T-helper 17 cell (primary cell): ENCODE results near the gene ANKRD24. TPM values are rescaled to one million over a fixed set of nuclear protein-coding genes. Genes with fewer than 3 reads are reported as not detected.
"Not testable (repeated sequence)": the region's sequence is repeated elsewhere in the genome, so short reads cannot be mapped to it uniquely, and the experiment has no call there.

Experiments used
- ATAC-seq: fragments of 150-1000 bp; cut with Tn5 transposase; 2 replicates; pipeline ENCODE4 v1.10.0; 2021; ENCODE audit warnings: mild to moderate bottlenecking, moderate library complexity
- DNase-seq, 3 donors: peaks; one replicate each; pipeline versions ENCODE4 v3.0.0 to v3.0.0-alpha.2; 2020 to 2021
- H3K9me3 ChIP-seq: one replicate; pipeline ENCODE4 v1.7.0; 2013; ENCODE audit warnings: low read length, mild to moderate bottlenecking; ENCODE audit not compliant: control insufficient read depth, poor library complexity, severe bottlenecking
- H3K27ac Mint-ChIP-seq: one replicate; pipeline ENCODE4 v1.8.0; 2022; ENCODE audit warnings: mild to moderate bottlenecking, moderate library complexity, mixed read lengths
- H3K27me3 Mint-ChIP-seq: one replicate; pipeline ENCODE4 v1.8.0; 2022; ENCODE audit warnings: mixed read lengths
- H3K36me3 Mint-ChIP-seq: one replicate; pipeline ENCODE4 v1.8.0; 2022; ENCODE audit warnings: low read depth, mixed read lengths
- H3K4me1 Mint-ChIP-seq: one replicate; pipeline ENCODE4 v1.8.0; 2022; ENCODE audit warnings: mild to moderate bottlenecking, mixed read lengths
- H3K4me3 Mint-ChIP-seq: one replicate; pipeline ENCODE4 v1.8.0; 2022; ENCODE audit warnings: mild to moderate bottlenecking, moderate library complexity, mixed read lengths
- total RNA-seq, 4 donors: library from RNA in 2 of 4; stranded (reverse) in 2 of 4; gene quantifications; one replicate each; pipeline ENCODE4 v1.2.3 and lab custom pipeline; 2022 to 2026

ANKRD24 gene
- under 1 TPM; 0.75 to 0.91 TPM for total RNA-seq
- total RNA-seq (lab: John Stamatoyannopoulos, UW) = 0.46 to 0.90 reads per million in 2 donors

- ATAC-seq = peak; percentile 88
These were observed at the start of gene ANKRD24, which contains the start of gene SIRT6 for GRCh38 chr19:4182084-4182810. Gene ANKRD24 (plus strand): TSS chr19:4182689. CDS start chr19:4186426, 3,737 bp downstream. Gene SIRT6 (minus strand): TSS chr19:4182563. CDS start chr19:4182539, 24 bp downstream.

GRCh38 chr19:4134351-4134750, 48.1 kb upstream of the ANKRD24 start:
- Mint-ChIP-seq H3K27me3 (peaks cover 6% of the 10 kb centered on the region), H3K4me3 (no peak overlapping the region), H3K4me1 (peaks cover under 1% of the 10 kb centered on the region), H3K27ac (no peak overlapping the region), H3K36me3 (no peaks in the 10 kb centered on the region)
- ATAC-seq (no peak), DNase-seq (no peak)
- H3K9me3 ChIP-seq = no peaks in the 10 kb centered on the region

More at GRCh38 chr19:4182084-4182810, at the start of gene ANKRD24, which contains the start of gene SIRT6:
- H3K36me3 Mint-ChIP-seq = peaks cover 3% of the 10 kb centered on the region
- no peaks in the 10 kb centered on the region for H3K9me3 ChIP-seq
- peak within 1 kb of the TSS; percentile 97 for H3K27ac Mint-ChIP-seq
- peak within 1 kb of the TSS; percentile 99 for H3K4me3 Mint-ChIP-seq
- no peaks in the 10 kb centered on the region for H3K27me3 Mint-ChIP-seq
- DNase-seq = peak; percentile 93 to 95 (median 93)
- peaks cover 35% of the 10 kb centered on the region for H3K4me1 Mint-ChIP-seq

- not testable (repeated sequence) for H3K27me3 Mint-ChIP-seq, DNase-seq, H3K36me3 Mint-ChIP-seq, H3K4me1 Mint-ChIP-seq, H3K27ac Mint-ChIP-seq, H3K9me3 ChIP-seq, H3K4me3 Mint-ChIP-seq, ATAC-seq
These were observed 47.1 kb upstream of the ANKRD24 start for GRCh38 chr19:4135386-4135785.

GRCh38 chr19:4136680-4137088, 45.8 kb upstream of the ANKRD24 start:
- Mint-ChIP-seq H3K36me3 (no peaks in the 10 kb centered on the region), H3K4me1 (peaks cover 8% of the 10 kb centered on the region), H3K27me3 (no peaks in the 10 kb centered on the region), H3K27ac (no peak overlapping the region), H3K4me3 (no peak overlapping the region)
- ATAC-seq = no peak
- no peaks in the 10 kb centered on the region for H3K9me3 ChIP-seq
- no peak for DNase-seq

- ATAC-seq (no peak), DNase-seq (no peak)
- H3K27me3 Mint-ChIP-seq = no peaks in the 10 kb centered on the region
- H3K4me3 Mint-ChIP-seq = no peak overlapping the region
- H3K9me3 ChIP-seq = no peaks in the 10 kb centered on the region
- no peaks in the 10 kb centered on the region for H3K36me3 Mint-ChIP-seq
- no peak overlapping the region for H3K27ac Mint-ChIP-seq
- peaks cover 8% of the 10 kb centered on the region for H3K4me1 Mint-ChIP-seq
These were observed 44.0 kb upstream of the ANKRD24 start for GRCh38 chr19:4138445-4138844.

- Mint-ChIP-seq H3K4me1 (peaks cover 8% of the 10 kb centered on the region), H3K27me3 (peaks cover 13% of the 10 kb centered on the region), H3K36me3 (peaks cover 2% of the 10 kb centered on the region), H3K27ac (peak overlapping the region; percentile 14), H3K4me3 (peak overlapping the region; percentile 87)
- peak; percentile 70 to 88 (median 76) for DNase-seq
- ATAC-seq = peak; percentile 93
- no peaks in the 10 kb centered on the region for H3K9me3 ChIP-seq
These were observed 42.8 kb upstream of the ANKRD24 start for GRCh38 chr19:4139614-4140236.

GRCh38 chr19:4140237-4140711, 42.2 kb upstream of the ANKRD24 start:
- peak overlapping the region; percentile 14 for H3K27ac Mint-ChIP-seq
- ATAC-seq = peak; percentile 81
- peaks cover 8% of the 10 kb centered on the region for H3K4me1 Mint-ChIP-seq
- peak overlapping the region; percentile 87 for H3K4me3 Mint-ChIP-seq
- H3K9me3 ChIP-seq = no peaks in the 10 kb centered on the region
- H3K36me3 Mint-ChIP-seq = peaks cover 2% of the 10 kb centered on the region
- H3K27me3 Mint-ChIP-seq = peaks cover 13% of the 10 kb centered on the region
- DNase-seq = no peak

- H3K4me3 Mint-ChIP-seq, ATAC-seq, H3K27ac Mint-ChIP-seq, H3K36me3 Mint-ChIP-seq, H3K4me1 Mint-ChIP-seq, H3K9me3 ChIP-seq, DNase-seq: not testable (repeated sequence)
- H3K27me3 Mint-ChIP-seq = peaks cover 13% of the 10 kb centered on the region
These were observed 39.6 kb upstream of the ANKRD24 start for GRCh38 chr19:4142916-4143315.

GRCh38 chr19:4144666-4145249, 37.7 kb upstream of the ANKRD24 start:
- peaks cover 19% of the 10 kb centered on the region for H3K27me3 Mint-ChIP-seq
- peaks cover 4% of the 10 kb centered on the region for H3K4me1 Mint-ChIP-seq
- no peaks in the 10 kb centered on the region for H3K9me3 ChIP-seq
- no peak for DNase-seq
- H3K36me3 Mint-ChIP-seq = peaks cover 4% of the 10 kb centered on the region
- H3K4me3 Mint-ChIP-seq = no peak overlapping the region
- H3K27ac Mint-ChIP-seq = no peak overlapping the region
- ATAC-seq = no peak

GRCh38 chr19:4149518-4150288, 32.8 kb upstream of the ANKRD24 start:
- ATAC-seq = no peak
- no peaks in the 10 kb centered on the region for H3K9me3 ChIP-seq
- Mint-ChIP-seq H3K4me3 (no peak overlapping the region), H3K27ac (no peak overlapping the region), H3K36me3 (peaks cover 2% of the 10 kb centered on the region), H3K27me3 (peaks cover 13% of the 10 kb centered on the region), H3K4me1 (peaks cover 14% of the 10 kb centered on the region)
- DNase-seq = no peak

GRCh38 chr19:4151623-4152022, 30.9 kb upstream of the ANKRD24 start:
- Mint-ChIP-seq H3K36me3 (no peaks in the 10 kb centered on the region), H3K4me1 (peaks cover 14% of the 10 kb centered on the region), H3K4me3 (no peak overlapping the region), H3K27ac (no peak overlapping the region), H3K27me3 (peaks cover 12% of the 10 kb centered on the region)
- ATAC-seq (no peak), DNase-seq (no peak)
- H3K9me3 ChIP-seq = no peaks in the 10 kb centered on the region

GRCh38 chr19:4152241-4152998, 30.1 kb upstream of the ANKRD24 start:
- no peaks in the 10 kb centered on the region for H3K36me3 Mint-ChIP-seq
- DNase-seq (no peak), ATAC-seq (no peak)
- H3K27me3 Mint-ChIP-seq = peaks cover 12% of the 10 kb centered on the region
- no peaks in the 10 kb centered on the region for H3K9me3 ChIP-seq
- H3K4me3 Mint-ChIP-seq = no peak overlapping the region
- H3K27ac Mint-ChIP-seq = peak overlapping the region; percentile 49
- H3K4me1 Mint-ChIP-seq = peaks cover 14% of the 10 kb centered on the region
